SHP77 treated with DMSO at 0.1 percent for 48 hours (cell line): Measurements from ENCODE around the gene IGSF22.
"Not testable (repeated sequence)": the region's sequence is repeated elsewhere in the genome, so short reads cannot be mapped to it uniquely, and the experiment has no call there.

Experiments
- DNase-seq: peaks from one replicate; lab custom pipeline; 2025; lab: John Stamatoyannopoulos, UW

IGSF22 gene

DNA sequence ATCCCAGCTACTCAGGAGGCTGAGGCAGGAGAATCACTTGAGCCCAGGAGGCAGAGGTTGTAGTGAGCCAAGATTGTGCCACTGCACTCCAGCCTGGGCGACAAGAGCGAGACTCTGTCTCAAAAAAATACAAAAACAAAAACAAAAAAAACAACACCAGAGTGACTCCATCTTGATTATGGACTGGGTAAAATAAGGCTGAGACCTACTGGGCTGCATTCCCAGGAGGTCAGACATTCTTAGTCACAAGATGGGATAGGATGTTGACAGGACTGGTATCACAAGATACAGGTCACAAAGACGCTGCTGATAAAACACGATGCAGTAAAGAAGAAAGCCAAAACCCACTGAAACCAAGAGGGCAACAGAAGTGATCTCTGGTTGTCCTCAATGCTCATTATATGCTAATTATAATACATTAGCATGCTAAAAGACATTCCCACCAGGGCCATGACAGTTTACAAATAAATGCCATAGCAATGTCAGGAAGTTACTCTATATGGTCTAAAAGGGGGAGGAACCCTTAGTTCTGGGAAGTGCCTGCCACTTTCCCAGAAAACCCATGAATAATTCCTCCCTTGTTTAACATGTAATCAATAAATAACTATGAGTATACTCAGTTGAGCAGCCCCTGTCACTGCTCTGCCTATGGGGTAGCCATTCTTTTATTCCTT is 34.4 kb downstream of the IGSF22 start:
- not testable (repeated sequence) for DNase-seq

DNA sequence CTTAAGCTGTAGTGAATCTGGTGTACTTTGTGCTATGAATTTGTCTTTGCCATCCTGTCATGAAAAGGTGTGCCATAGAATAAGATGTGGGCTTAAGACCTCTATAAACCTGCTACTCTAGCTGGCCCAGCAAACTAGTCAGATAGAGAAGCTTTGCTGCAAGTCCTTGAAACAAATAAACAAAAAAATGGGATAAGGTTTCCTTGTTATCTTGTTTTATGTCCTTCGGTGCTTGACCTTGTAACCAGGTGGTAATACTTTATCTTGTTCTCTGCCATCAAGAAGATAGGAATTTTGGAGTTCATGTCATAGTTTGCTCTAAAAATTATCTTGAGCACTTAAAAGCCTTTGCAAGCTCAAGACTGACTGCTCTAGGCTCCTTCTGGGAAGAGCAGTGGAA is 41.7 kb downstream of the IGSF22 start:
- no peak for DNase-seq

DNA sequence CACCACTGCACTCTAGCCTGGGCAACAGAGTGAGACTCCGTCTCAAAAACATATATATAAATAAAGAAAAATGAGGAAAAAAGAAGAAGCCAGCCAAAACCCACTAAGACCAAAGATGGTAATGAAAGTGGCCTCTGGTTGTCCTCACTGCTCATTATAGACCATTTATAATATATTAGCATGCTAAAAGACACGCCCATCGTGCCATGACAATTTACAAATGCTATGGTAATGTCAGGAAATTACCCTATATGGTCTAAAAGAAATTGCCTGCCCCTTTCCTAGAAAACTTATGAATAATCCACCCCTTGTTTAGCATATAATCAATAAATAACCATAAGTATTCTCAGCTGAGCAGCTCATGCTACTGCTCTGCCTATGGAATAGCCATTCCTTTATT is 43.5 kb downstream of the IGSF22 start:
- no peak for DNase-seq

DNA sequence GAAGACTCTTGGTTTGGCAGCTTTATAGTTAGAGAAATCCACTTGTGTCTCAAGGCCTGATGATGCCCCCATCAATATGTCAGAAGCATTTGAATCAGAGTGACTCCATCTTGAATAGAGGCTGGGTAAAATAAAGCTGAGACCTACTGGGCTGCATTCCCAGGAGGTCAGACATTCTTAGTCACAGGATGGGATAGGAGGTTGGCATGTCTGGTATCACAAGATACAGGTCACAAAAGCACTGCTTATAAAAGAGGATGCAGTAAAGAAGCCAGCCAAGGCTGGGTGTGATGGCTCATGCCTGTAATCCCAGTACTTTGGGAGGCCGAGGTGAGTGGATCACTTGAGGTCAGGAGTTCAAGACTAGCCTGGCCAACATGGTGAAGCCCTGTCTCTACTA is 44.0 kb downstream of the IGSF22 start:
- DNase-seq = not testable (repeated sequence)

DNA sequence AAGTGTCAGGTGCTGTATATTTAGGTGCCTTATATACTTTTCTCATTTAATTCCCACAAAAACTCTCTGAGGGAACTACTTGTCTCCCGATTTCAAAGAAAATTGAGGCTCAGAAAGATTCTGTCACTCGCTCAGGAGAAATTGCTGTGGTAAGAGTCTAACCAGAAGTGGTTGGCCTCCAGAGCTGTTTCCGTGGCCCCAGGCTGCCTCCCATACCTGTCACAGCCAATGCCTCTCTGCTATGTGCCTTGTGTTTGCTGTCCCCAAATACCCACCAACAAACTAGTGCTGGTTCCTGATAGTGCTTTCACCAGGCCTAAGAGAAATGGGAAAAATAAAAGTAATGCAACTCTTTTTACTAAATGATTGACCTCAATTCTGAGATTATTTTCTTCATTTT is 48.4 kb downstream of the IGSF22 start:
- DNase-seq = no peak

DNA sequence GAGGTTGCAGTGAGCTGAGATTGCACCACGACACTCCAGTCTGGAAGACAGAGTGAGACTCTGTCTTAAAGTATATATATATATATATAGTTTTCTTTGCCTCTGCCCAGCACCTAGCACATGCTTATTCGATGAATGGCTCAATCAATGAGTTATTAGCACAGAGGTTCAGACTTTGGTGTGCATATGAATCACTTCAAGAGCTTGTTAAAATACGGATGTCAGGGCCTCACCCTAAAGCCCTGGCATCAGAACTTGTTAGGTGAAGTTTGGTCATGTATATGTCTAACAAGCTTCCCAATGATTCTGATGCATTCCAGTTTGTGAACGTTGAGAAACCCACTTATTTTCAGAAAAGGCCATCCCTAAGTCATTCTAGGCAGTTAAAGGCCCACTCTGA is 49.2 kb downstream of the IGSF22 start:
- DNase-seq = no peak

DNA sequence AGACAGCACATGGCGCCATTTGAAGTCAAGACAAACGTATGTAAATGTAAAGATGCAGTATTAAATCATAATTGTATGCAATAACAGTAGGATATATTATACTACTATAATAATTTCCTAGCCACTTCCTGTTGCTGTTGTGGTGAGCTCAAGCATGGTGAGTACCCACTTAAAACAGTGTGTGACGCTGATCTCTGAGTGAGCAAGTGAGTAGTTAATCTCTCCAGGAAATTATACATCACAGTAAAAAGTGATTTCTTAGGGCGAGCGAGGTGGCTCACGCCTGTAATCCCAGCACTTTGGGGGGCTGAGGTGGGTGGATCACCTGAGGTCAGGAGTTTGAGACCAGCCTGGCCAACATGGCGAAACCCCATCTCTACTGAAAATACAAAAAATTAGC is 53.8 kb downstream of the IGSF22 start:
- DNase-seq = not testable (repeated sequence)

DNA sequence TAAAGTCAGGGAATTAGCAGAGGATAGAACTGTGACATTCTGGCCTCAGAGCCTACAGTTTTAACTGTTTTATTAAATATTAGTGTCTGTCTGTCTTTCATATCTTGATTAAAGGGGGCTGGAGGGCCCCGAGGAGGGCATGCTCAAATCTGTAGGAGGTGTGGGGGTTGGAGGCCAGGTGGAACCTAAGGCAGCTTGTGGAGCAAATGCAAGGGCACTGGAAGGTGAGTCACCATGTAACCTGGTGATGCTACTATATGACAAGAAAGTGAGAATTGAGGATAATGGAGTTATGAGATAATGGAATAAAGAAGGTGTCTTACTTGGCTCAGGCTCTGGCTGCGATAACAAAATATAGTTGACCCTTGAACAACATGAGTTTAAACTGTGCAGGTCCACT is 54.7 kb downstream of the IGSF22 start:
- DNase-seq = no peak

DNA sequence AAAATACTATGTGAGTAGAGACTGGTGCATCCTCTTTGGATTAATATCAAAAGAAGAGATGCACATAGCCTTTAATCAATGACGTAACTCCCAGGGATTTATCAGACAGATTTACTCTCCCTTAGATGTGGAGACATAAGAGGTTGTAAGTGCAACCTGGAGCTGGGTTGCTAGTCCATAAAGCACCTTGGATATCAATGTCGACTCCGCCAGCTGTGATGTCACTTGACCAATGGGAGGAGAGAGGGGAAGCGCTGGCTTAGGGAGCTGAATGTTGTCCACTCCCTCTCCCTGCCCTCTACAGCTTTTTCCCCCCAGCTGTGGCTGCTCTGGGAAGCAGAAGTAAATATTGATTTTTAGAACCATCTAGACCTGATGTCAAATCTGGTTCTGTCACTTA is 56.3 kb downstream of the IGSF22 start:
- no peak for DNase-seq

DNA sequence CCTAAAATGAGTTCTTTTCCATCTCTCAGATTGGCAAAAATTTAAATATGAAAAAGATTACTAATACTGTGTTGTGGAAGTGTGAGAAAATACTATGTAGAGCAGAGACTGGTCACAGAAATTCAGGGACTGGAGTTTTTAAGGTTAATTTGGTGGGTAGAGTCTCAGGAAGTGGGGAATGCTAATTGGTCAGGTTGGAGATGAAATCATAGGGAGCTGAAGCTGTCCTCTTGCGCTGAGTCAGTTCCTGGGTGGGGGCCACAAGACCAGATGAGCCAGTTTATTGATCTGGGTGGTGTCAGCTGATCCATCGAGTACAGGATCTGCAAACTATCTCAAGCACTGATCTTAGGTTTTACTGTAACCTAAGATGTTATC is 56.8 kb downstream of the IGSF22 start:
- no peak for DNase-seq

DNA sequence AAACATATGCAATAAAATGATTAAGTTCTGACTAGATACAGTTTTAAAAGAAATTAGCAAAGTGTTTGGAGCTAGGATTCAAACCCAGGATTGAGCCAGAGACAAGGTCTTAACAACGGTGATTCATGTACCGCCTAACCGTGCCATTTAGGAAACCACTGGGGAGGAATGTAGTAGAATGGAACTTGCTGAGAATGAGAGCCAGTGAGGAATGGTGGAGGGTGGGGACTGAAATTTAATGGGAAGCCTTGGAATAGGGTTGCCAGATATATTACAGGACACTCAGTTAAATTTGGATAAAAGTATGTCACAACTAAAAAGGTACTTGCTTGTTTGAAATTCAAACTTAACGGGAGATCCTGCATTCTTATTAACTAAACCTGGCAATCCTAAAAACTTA is 57.9 kb downstream of the IGSF22 start:
- no peak for DNase-seq

DNA sequence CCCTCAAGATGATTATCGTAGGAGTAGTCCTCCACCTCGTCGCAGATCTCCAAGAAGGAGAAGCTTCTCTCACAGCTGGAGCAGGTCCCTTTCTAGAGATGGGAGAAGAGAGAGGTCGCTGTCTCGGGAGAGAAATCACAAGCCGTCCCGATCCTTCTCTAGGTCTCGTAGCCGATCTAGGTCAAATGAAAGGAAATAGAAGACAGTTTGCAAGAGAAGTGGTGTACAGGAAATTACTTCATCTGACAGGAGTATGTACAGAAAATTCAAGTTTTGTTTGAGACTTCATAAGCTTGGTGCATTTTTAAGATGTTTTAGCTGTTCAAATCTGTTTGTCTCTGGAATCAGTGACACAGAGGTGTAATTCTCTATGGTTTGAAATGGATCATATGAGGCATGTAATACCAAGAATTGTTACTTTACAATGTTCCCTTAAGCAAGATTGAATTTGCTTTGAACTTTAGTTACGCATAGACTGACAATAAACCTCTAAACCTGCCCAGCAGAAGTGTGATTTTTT is 60.6 kb downstream of the IGSF22 start:
- not testable (repeated sequence) for DNase-seq

DNA sequence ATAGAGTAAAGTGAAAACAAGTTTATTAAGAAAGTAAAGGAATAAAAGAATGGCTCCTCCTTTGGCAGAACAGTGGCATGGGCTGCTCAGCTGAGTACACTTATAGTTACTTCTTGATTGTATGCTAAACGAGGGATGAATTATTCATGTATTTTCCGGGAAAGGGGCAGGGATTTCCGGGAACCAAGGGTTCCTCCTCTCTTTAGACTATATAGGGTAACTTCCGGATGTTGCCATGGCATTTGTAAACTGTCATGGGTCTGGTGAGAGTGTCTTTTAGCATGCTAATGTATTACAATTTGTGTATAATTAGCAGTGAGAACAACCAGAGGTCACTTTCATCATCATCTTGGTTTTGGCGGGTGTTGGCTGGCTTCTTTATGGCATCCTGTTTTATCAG is 68.3 kb downstream of the IGSF22 start:
- DNase-seq = no peak
